Endothelial cell of umbilical vein (primary cell): Measurements from ENCODE around the gene RBFOX1. TPM values are rescaled to one million over a fixed set of nuclear protein-coding genes. Genes with fewer than 3 reads are reported as not detected.

Experiments used
- BruUV-seq: library from RNA; stranded (reverse); fragments of 400-500 nt; replicated peaks from 2 replicates; lab custom pipeline; 2021; lab: Mats Ljungman, UMichigan
- CTCF ChIA-PET: fragments of 300-600, 350-600 bp; sonication (Branson Sonifier 250); formaldehyde crosslinking; loops from one replicate; lab custom pipeline; 2021; ENCODE audit warnings: antibody characterized with exemption, inconsistent platforms; lab: Charles Lee
- POLR2A ChIA-PET: fragments of 300-600, 350-600 bp; sonication (Branson Sonifier 250); formaldehyde crosslinking; loops from one replicate; lab custom pipeline; 2021; ENCODE audit warnings: antibody characterized with exemption, inconsistent platforms; lab: Charles Lee
- DNase-seq: peaks from one replicate; pipeline ENCODE4 v3.0.0-alpha.2; 2011; ENCODE audit warnings: low read depth, low spot score
- FAIRE-seq: peaks from 2 replicates; lab custom pipeline; 2011; peaks lifted over from hg19 to GRCh38; lab: Jason Lieb, UNC
- H2AFZ ChIP-seq: 2 replicates; pipeline ENCODE4 v1.6.0; 2012; ENCODE audit warnings: low read depth, low read length, control low read depth, inconsistent platforms
- H3K27ac ChIP-seq: 2 replicates; pipeline ENCODE4 v1.5.1; 2011; ENCODE audit warnings: low read depth, mild to moderate bottlenecking, control low read depth, low read length, moderate library complexity; ENCODE audit not compliant: insufficient read depth
- H3K27me3 ChIP-seq, 2 experiments: 2 replicates each; pipeline versions ENCODE4 v1.6.0 to v1.6.1; 2011; ENCODE audit warnings: low read length in 2 of 2, mixed read lengths in 1 of 2; ENCODE audit not compliant: control insufficient read depth in 2 of 2, insufficient read depth in 2 of 2
- H3K36me3 ChIP-seq, 2 experiments: 2 replicates in 1 of 2; 3 replicates in 1 of 2; pipeline ENCODE4 v1.5.1; 2011; ENCODE audit warnings: low read length in 2 of 2, mild to moderate bottlenecking in 1 of 2, moderate library complexity in 1 of 2; ENCODE audit not compliant: control insufficient read depth in 2 of 2, insufficient read depth in 2 of 2; ENCODE audit errors: extremely low read depth in 1 of 2
- H3K4me1 ChIP-seq: 3 replicates; pipeline ENCODE4 v1.5.1; 2011; ENCODE audit warnings: mild to moderate bottlenecking, low read length; ENCODE audit not compliant: control insufficient read depth, insufficient read depth; ENCODE audit errors: extremely low read depth
- H3K4me2 ChIP-seq: 2 replicates; pipeline ENCODE4 v1.6.1; 2011; ENCODE audit warnings: low read length, control low read depth, mixed read lengths; ENCODE audit not compliant: insufficient read depth
- H3K4me3 ChIP-seq, 3 experiments: fragments of 200-600 bp in 1 of 3; sonication (generic), shearing (Covaris generic) in 1 of 3; replicated peaks in 1 of 3; 2 replicates each; pipeline ENCODE4 v1.5.1; 2011 to 2016; ENCODE audit warnings: control low read depth in 3 of 3, low read length in 3 of 3, mild to moderate bottlenecking in 2 of 3, inconsistent platforms in 1 of 3, low read depth in 1 of 3, moderate library complexity in 1 of 3; ENCODE audit not compliant: insufficient read depth in 1 of 3
- H3K79me2 ChIP-seq: 2 replicates; pipeline ENCODE4 v1.6.0; 2012; ENCODE audit warnings: low read length, inconsistent platforms; ENCODE audit not compliant: control insufficient read depth, insufficient read depth
- H3K9ac ChIP-seq: replicated peaks from 2 replicates; pipeline ENCODE3; 2011; ENCODE audit warnings: low read length, control low read depth; ENCODE audit not compliant: insufficient read depth; ENCODE audit errors: extremely low read depth
- H3K9me1 ChIP-seq: replicated peaks from 3 replicates; pipeline ENCODE4 v1.6.0; 2011; ENCODE audit warnings: mild to moderate bottlenecking, low read length; ENCODE audit not compliant: control insufficient read depth, insufficient read depth; ENCODE audit errors: extremely low read depth
- H3K9me3 ChIP-seq: replicated peaks from 2 replicates; pipeline ENCODE4 v1.5.1; 2012; ENCODE audit warnings: low read length, inconsistent platforms; ENCODE audit not compliant: control insufficient read depth, insufficient read depth
- H4K20me1 ChIP-seq: replicated peaks from 2 replicates; pipeline ENCODE3; 2011; ENCODE audit warnings: mild to moderate bottlenecking, low read length; ENCODE audit not compliant: control insufficient read depth, insufficient read depth; ENCODE audit errors: extremely low read depth
- EZH2 ChIP-seq: IDR thresholded peaks from 2 replicates; pipeline ENCODE4 v1.6.1; 2012; ENCODE audit warnings: borderline replicate concordance, low read depth, mild to moderate bottlenecking, moderate library complexity, low read length, inconsistent platforms; ENCODE audit not compliant: severe bottlenecking
- FOS ChIP-seq: IDR thresholded peaks from 2 replicates; pipeline ENCODE4 v1.6.1; 2011; ENCODE audit warnings: mild to moderate bottlenecking, low read length, moderate library complexity, borderline replicate concordance; ENCODE audit not compliant: insufficient read depth
- GATA2 ChIP-seq: IDR thresholded peaks from 2 replicates; pipeline ENCODE4 v1.7.0; 2011; ENCODE audit warnings: low read depth, mild to moderate bottlenecking, moderate library complexity, mixed read lengths, low read length; ENCODE audit not compliant: insufficient read length, insufficient read depth
- JUN ChIP-seq: IDR thresholded peaks from 2 replicates; pipeline ENCODE4 v1.6.1; 2011; ENCODE audit warnings: borderline replicate concordance, low read depth; ENCODE audit not compliant: insufficient read length, insufficient read depth
- MAX ChIP-seq: IDR thresholded peaks from 2 replicates; pipeline ENCODE4 v1.6.1; 2011; ENCODE audit not compliant: insufficient read depth, insufficient read length
- MYC ChIP-seq: IDR thresholded peaks from one replicate; pipeline ENCODE4 v1.6.1; 2011; ENCODE audit warnings: mild to moderate bottlenecking, low read depth, low read length
- POLR2A ChIP-seq: IDR thresholded peaks from 2 replicates; pipeline ENCODE4 v1.6.1; 2012; ENCODE audit warnings: low read depth, mild to moderate bottlenecking, control low read depth, low read length
- POLR2AphosphoS5 ChIP-seq: IDR thresholded peaks from 2 replicates; pipeline ENCODE4 v1.6.1; 2012; ENCODE audit warnings: low read depth, mild to moderate bottlenecking, control low read depth, low read length, moderate library complexity; ENCODE audit not compliant: insufficient read depth
- dilution Hi-C: fragments of 300-500 bp; cut with MboI; formaldehyde crosslinking; loops from one replicate; pipeline ENCODE4 v1.15.0; 2019; ENCODE audit warnings: low sequenced_read_pairs; ENCODE audit not compliant: extremely low pct_ligation_motif_present
- intact Hi-C: fragments of 100-400 bp; cut with micrococcal nuclease; formaldehyde crosslinking; loops from one replicate; pipeline ENCODE4 v1.10.0; 2022
- polyA plus RNA-seq, 4 experiments: library from polyadenylated mRNA; depleted of rRNA in 3 of 4; stranded (reverse) in 3 of 4; unstranded in 1 of 4; fragments of >200 nt; gene quantifications; 2 replicates each; pipeline versions ENCODE4 v1.2.1 to v1.2.3, GENCODE V29; 2011 to 2012; ENCODE audit warnings: missing spikeins in 1 of 4
- total RNA-seq: library from RNA; stranded (reverse); gene quantifications from 2 replicates; pipeline ENCODE4 v1.2.3, GENCODE V29; 2021
- TF ChIP-seq, protein P1 (sequence below), 2 donors: IDR thresholded peaks; 1 replicate in 1 of 2; 2 replicates in 1 of 2; pipeline ENCODE4 v1.5.1; 2011; ENCODE audit warnings: low read length in 2 of 2, mild to moderate bottlenecking in 2 of 2, moderate library complexity in 2 of 2, control low read depth in 1 of 2, inconsistent platforms in 1 of 2, low read depth in 1 of 2; ENCODE audit not compliant: insufficient read depth in 1 of 2; ENCODE audit errors: extremely low read depth in 1 of 2

RBFOX1 gene
- total and polyA plus RNA-seq, 2 donors (not counting 3 experiments of a cell fraction or from before 2014, with no cell fraction given), result not detected

DNA sequence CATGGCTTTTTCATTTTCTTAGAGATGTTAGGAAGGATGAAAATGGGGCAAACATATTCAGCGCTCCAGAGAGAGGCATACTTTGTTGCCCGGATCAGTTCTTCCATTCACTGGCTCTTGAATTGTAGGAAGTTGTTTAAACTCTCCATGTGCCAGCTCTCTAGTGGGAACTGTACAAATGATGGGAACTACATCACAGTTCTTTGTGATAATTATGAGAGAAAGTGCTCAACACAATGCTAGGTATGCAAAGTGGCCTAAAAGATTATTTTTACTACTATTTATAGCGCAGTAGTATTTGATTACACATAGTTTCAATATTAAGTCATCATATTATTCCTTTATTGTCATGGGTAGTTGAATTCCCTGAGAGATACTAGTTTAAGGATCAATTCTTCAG, 268.5 kb downstream of the RBFOX1 start:
- CTCF ChIA-PET, result no interaction called here
- H3K27ac ChIP-seq, result no peak overlapping the region
- TF ChIP-seq POLR2A (no peak), EZH2 (no peak), GATA2 (no peak), FOS (no peak), POLR2AphosphoS5 (no peak), JUN (no peak), MAX (no peak), MYC (no peak)
- TF ChIP-seq, protein P1, sequence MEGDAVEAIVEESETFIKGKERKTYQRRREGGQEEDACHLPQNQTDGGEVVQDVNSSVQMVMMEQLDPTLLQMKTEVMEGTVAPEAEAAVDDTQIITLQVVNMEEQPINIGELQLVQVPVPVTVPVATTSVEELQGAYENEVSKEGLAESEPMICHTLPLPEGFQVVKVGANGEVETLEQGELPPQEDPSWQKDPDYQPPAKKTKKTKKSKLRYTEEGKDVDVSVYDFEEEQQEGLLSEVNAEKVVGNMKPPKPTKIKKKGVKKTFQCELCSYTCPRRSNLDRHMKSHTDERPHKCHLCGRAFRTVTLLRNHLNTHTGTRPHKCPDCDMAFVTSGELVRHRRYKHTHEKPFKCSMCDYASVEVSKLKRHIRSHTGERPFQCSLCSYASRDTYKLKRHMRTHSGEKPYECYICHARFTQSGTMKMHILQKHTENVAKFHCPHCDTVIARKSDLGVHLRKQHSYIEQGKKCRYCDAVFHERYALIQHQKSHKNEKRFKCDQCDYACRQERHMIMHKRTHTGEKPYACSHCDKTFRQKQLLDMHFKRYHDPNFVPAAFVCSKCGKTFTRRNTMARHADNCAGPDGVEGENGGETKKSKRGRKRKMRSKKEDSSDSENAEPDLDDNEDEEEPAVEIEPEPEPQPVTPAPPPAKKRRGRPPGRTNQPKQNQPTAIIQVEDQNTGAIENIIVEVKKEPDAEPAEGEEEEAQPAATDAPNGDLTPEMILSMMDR (IDR thresholded peaks at IDR 0.05; ENCODE audit: extremely low read depth in 1 of 2, insufficient read depth in 1 of 2, low read depth in 1 of 2, low read length in 2 of 2), result no peak
- no TSS peak for BruUV-seq
- H3K4me1 ChIP-seq, result no peaks in the 10 kb centered on the region
- no peak overlapping the region for H2AFZ ChIP-seq
- H3K27me3 ChIP-seq, result no peaks in the 10 kb centered on the region
- no peak overlapping the region for H3K4me3 ChIP-seq
- no peak for DNase-seq
- no peaks in the 10 kb centered on the region for H3K36me3 ChIP-seq
- FAIRE-seq, result no peak
- no peaks in the 10 kb centered on the region for H4K20me1 ChIP-seq
- intact Hi-C loops, result no loop called here
- H3K9me1 ChIP-seq, result no peaks in the 10 kb centered on the region
- no peaks in the 10 kb centered on the region for H3K79me2 ChIP-seq
- no peak overlapping the region for H3K4me2 ChIP-seq
- H3K9me3 ChIP-seq, result peaks cover 3% of the 10 kb centered on the region
- POLR2A ChIA-PET, result no interaction called here
- H3K9ac ChIP-seq, result no peak overlapping the region
- dilution Hi-C loops, result no loop called here
